ENCODE data around the gene CDHR4. TPM values are rescaled to one million over a fixed set of nuclear protein-coding genes. Genes with fewer than 3 reads are reported as not detected.

CDHR4 gene
- total RNA-seq, 1 experiment from 2014 or later = 0.17 TPM

DNA sequence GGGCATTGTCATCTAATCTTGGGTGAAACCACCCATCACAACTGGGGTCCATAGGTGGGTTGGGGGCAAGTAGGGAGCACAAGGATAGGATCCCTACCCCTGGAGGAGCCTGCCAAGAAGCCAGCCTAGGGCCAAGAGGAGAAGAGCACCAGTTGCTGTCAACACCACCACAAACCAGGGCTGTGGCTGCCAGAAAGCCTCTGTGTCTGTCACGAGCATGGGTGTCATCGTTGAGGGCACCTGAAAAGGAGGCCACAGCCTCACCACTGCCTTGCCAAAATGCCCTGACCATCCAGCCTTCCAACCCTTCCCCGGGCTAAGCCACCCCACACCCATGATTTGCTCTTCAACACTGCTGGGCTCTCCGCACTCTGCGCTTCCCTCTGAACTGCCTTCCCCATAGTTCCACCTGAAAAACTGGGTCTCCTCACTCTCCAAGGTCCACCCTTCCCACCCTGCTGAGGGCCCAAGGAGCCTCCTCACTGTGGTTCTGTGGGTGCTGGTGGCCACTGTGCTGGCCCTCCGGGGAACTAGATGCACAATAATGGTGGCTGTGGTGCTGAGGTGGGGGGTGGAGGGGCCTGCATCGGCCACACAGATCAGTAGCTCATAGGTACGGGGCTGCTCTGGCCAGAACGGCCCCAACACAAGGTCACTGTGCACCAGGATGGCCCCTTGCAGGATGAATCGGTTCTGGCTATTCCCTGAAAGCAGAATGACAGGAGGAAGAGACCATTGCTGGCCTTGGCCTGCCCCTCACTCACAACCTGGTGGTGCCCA lies 7.1 kb downstream of the CDHR4 start (continued):
- TF ChIP-seq, protein P1, sequence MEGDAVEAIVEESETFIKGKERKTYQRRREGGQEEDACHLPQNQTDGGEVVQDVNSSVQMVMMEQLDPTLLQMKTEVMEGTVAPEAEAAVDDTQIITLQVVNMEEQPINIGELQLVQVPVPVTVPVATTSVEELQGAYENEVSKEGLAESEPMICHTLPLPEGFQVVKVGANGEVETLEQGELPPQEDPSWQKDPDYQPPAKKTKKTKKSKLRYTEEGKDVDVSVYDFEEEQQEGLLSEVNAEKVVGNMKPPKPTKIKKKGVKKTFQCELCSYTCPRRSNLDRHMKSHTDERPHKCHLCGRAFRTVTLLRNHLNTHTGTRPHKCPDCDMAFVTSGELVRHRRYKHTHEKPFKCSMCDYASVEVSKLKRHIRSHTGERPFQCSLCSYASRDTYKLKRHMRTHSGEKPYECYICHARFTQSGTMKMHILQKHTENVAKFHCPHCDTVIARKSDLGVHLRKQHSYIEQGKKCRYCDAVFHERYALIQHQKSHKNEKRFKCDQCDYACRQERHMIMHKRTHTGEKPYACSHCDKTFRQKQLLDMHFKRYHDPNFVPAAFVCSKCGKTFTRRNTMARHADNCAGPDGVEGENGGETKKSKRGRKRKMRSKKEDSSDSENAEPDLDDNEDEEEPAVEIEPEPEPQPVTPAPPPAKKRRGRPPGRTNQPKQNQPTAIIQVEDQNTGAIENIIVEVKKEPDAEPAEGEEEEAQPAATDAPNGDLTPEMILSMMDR (IDR thresholded peaks at IDR 0.05) = no peak
- TF ChIP-seq, protein P2, sequence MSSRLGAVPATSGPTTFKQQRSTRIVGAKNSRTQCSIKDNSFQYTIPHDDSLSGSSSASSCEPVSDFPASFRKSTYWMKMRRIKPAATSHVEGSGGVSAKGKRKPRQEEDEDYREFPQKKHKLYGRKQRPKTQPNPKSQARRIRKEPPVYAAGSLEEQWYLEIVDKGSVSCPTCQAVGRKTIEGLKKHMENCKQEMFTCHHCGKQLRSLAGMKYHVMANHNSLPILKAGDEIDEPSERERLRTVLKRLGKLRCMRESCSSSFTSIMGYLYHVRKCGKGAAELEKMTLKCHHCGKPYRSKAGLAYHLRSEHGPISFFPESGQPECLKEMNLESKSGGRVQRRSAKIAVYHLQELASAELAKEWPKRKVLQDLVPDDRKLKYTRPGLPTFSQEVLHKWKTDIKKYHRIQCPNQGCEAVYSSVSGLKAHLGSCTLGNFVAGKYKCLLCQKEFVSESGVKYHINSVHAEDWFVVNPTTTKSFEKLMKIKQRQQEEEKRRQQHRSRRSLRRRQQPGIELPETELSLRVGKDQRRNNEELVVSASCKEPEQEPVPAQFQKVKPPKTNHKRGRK (CRISPR knock-in tag; IDR thresholded peaks at IDR 0.05; ENCODE audit: borderline replicate concordance) = no peak

DNA sequence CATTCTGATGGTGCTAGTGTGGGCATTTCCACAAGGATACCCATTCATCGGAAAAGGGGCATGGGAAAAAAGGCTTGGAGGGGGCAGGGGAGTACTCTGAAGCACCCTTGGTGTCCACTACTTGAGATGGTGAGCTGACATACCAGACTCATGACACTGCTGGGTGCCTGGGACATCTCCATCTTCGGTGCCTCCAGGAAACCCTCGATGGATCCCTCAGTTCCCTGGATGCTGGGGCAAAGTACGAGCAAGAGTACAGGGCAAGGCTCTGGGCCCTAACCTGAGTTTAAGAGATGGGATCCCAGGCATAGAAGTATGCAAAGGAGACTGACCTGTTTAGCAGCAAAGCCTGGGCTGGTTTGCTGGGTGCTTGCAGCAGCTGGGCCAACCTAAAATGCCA lies 8.1 kb downstream of the CDHR4 start:
- no peak for ATAC-seq
- Mint-ChIP-seq H3K4me3 (no peak overlapping the region), H3K27ac (no peak overlapping the region), H3K36me3 (no peaks in the 10 kb centered on the region), H3K27me3 (ENCODE audit: low read depth) (peaks cover 19% of the 10 kb centered on the region), H3K9me3 (no peaks in the 10 kb centered on the region), H3K4me1 (peaks cover 10% of the 10 kb centered on the region; the same call in 1 of the 2 replicates)
- ChIA-PET POLR2A (no interaction called here), CTCF (no interaction called here)
- DNase-seq (ENCODE audit: low spot score) = no peak
- TF ChIP-seq MYBL2 (CRISPR knock-in tag; IDR thresholded peaks at IDR 0.05) (no peak), ZBTB21 (CRISPR knock-in tag; IDR thresholded peaks at IDR 0.05; ENCODE audit: borderline replicate concordance) (no peak), SMAD4 (CRISPR knock-in tag; IDR thresholded peaks at IDR 0.05) (no peak)

DNA sequence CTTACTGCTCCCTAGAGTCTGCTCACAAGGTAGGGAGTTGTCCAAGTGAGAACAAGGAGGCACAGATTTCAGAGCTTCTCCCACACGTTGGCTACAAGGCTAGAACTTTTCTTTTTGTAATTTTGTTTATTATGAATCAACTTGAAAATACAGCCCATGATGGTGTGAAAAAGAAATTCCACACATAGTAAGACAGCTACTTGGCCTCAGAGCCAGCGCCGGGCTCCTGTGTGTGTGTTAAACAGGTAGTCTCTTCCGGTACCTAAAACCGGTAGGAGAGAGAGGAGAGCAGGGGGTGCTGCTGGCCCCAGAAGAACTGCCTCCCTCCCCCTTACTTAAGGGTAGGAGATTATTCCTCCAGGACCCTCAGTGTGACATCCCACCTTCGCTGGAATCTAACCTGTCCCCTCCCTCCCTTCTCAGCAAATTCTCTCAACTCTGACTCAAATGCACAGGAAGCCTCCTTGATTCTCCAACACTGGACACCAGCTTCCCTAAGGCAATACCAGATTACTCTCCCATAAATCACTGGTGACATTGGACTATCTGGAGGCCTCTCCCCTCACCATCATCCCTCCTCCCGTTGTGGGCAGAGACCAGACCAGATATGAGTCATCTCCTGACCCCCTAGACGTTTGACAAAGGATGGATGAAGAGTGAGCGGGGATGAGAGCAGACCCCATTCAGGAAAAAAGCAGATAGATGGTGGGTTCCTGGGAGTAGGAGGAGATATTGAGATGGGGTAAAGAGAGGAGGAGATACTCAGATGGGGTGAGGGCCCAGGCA lies 8.9 kb downstream of the CDHR4 start:
- Mint-ChIP-seq H3K4me1 (peaks cover 10% of the 10 kb centered on the region), H3K36me3 (no peaks in the 10 kb centered on the region), H3K27me3 (ENCODE audit: low read depth) (peaks cover 19% of the 10 kb centered on the region), H3K4me3 (no peak overlapping the region), H3K27ac (no peak overlapping the region), H3K9me3 (no peaks in the 10 kb centered on the region)
- CTCF ChIA-PET = interaction anchor here (0.9 to 1.2 kb wide), 2 partner anchors 72 to 90 kb away, joined by 3 read pairs; no protein-coding TSS in a partner anchor
- TF ChIP-seq, protein P3, sequence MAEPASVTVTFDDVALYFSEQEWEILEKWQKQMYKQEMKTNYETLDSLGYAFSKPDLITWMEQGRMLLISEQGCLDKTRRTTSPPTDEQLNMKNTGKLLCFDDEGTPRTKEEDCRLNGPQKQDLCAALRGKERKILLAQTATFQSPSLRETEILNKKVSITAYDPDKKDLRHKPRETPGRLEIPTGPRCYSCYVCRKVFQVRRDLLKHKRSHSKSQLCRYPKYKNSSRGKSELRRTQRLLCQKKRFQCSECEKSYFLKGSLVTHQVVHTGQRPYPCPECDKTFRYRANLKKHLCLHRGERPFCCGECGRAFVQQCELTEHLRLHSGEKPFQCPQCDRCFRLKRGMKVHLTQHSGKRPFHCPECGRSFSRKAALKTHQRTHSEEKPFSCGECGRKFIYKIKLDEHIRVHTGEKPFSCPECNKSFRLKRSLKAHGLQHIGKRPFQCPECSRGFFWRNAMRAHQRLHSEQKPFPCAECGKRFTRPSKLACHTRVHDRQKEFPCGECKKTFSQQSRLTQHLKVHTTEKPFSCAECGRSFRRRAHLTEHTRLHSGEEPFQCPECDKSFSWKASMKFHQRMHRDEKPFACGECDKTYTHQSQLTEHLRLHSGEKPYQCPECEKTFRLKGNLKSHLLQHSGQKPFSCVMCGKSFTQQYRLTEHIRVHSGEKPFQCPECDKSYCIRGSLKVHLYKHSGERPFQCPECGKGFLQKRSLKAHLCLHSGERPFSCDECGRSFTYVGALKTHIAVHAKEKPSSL (CRISPR knock-in tag; conservative IDR thresholded peaks at IDR 0.05) = no peak
- TF ChIP-seq, protein P4, sequence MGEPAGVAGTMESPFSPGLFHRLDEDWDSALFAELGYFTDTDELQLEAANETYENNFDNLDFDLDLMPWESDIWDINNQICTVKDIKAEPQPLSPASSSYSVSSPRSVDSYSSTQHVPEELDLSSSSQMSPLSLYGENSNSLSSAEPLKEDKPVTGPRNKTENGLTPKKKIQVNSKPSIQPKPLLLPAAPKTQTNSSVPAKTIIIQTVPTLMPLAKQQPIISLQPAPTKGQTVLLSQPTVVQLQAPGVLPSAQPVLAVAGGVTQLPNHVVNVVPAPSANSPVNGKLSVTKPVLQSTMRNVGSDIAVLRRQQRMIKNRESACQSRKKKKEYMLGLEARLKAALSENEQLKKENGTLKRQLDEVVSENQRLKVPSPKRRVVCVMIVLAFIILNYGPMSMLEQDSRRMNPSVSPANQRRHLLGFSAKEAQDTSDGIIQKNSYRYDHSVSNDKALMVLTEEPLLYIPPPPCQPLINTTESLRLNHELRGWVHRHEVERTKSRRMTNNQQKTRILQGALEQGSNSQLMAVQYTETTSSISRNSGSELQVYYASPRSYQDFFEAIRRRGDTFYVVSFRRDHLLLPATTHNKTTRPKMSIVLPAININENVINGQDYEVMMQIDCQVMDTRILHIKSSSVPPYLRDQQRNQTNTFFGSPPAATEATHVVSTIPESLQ (CRISPR knock-in tag; IDR thresholded peaks at IDR 0.05) = no peak
- TF ChIP-seq HMGA2 (CRISPR knock-in tag; IDR thresholded peaks at IDR 0.05) (no peak), TP53 (CRISPR knock-in tag; IDR thresholded peaks at IDR 0.05) (no peak), SP1 (CRISPR knock-in tag; conservative IDR thresholded peaks at IDR 0.05) (no peak), ZNF416 (CRISPR knock-in tag; IDR thresholded peaks at IDR 0.05) (no peak), ZNF232 (CRISPR knock-in tag; IDR thresholded peaks at IDR 0.05) (no peak)
- TF ChIP-seq, protein P2 (CRISPR knock-in tag; IDR thresholded peaks at IDR 0.05; ENCODE audit: borderline replicate concordance) = no peak
- ATAC-seq = no peak
- POLR2A ChIA-PET = no interaction called here
- DNase-seq (ENCODE audit: low spot score) = no peak
